HG03066 (cell line): Measurements from ENCODE around the gene FUCA1.
A peak's percentile ranks its signal among the peaks of the same experiment; 100 is the strongest.
"Not testable (repeated sequence)": the region's sequence is repeated elsewhere in the genome, so short reads cannot be mapped to it uniquely, and the experiment has no call there.

ENCODE experiments used
- ATAC-seq: cut with Tn5 transposase; IDR thresholded peaks from one replicate; pipeline ENCODE4 v1.9.1; 2021; ENCODE audit warnings: low read depth; ENCODE audit not compliant: unreplicated experiment

The FUCA1 gene

GRCh38 chr1:23845163-23845562, 22.9 kb downstream of the FUCA1 start:
- ATAC-seq: no peak

GRCh38 chr1:23843644-23844043, 24.4 kb downstream of the FUCA1 start:
- no peak for ATAC-seq

DNA sequence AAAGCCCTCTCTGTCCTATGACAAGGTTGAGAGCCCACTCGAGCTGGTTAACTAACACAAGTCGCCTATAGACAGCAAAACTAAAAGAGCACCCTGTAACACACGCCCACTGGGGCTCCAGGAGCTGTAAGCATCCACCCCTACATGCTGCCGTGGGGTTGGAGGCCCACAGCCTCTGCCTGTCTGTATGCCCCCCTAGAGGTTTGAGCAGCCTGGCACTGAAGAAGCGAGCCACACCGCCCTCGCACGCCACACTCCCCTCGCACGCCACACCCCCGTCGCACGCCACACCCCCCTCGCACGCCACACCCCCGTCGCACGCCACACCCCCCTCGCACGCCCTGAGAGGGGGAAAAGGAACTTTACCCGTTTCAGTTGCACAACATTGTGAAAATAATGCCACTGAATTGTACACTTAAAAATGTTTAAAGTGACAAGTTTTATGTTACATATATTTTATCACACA, 29.7 kb downstream of the FUCA1 start:
- ATAC-seq: no peak

DNA sequence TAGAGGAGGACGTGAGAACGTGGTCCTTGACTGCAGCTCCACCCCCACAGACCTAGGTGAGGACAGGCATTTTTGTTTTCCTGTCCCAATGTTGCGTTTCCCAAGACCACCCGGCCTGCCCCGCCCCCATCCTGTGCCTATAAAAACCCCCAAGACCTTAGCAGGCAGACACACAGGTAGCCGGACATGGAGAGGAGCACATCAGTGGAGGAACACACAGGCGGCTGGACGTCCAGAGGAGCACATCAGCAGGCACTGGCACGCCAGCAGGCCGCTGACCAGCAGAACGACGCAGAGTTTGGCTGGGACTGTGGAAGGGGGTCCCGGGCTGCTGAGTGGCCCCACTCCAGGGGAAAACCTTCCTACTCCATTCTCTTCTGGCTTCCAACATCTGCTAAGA, 30.2 kb downstream of the FUCA1 start:
- no peak for ATAC-seq

- no peak for ATAC-seq
Measured at GRCh38 chr1:23836037-23836436, 32.1 kb downstream of the FUCA1 start.

GRCh38 chr1:23834156-23834555, 33.9 kb downstream of the FUCA1 start:
- ATAC-seq: not testable (repeated sequence)

DNA sequence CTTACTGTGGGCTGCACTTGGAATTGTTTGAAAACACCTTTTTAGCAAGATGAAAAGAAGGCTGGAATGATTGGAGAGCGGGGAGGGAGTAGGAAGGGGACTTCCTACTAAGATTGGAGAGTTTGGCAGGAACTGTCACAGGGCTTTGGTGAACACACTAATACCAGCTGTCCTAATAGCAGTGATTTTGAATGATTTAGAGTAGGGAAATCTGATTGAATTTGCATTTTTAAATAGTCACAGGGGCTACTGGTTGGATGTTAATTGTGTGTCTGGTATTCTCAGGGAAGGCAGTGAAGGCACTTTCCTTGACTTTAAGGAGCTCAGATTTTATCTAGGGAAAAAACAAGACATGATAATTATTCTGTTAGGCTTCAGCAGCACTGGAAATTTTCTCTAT, 40.4 kb downstream of the FUCA1 start:
- no peak for ATAC-seq

- ATAC-seq: not testable (repeated sequence)
Measured at GRCh38 chr1:23826590-23826989, 41.5 kb downstream of the FUCA1 start.

DNA sequence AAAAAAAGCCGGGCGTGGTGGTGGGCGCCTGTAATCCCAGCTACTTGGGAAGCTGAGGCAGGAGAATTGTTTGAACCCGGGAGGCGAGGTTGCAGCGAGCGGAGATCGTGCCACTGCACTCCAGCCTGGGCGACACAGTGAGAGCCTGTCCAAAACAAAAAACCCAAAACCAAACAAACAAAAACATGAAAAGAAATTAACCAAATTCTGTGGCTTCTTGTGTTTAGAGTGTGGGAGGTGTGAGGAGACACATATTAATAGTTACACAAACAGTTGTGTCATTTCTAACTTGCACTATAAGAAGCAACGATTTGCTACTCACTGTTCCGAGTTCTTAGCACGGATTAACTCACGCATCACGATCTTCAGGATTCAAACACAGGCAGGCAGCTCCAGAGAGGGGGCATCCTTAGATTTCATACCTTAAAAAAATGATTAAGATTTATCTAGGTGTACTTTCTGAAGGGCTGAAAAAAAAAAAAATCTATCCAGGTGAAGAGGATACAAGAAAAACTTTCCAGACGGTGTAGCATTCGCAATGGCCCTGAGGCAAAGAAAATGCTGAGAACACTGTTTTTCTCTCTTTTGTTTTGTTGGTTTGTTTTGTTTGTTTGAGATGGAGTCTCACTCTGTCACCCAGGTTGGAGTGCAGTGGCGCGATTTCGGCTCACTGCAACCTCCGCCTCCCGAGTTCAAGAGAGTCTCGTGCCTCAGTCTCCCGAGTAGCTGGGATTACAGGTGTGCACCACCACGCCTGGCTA, 42.1 kb downstream of the FUCA1 start:
- no peak for ATAC-seq

DNA sequence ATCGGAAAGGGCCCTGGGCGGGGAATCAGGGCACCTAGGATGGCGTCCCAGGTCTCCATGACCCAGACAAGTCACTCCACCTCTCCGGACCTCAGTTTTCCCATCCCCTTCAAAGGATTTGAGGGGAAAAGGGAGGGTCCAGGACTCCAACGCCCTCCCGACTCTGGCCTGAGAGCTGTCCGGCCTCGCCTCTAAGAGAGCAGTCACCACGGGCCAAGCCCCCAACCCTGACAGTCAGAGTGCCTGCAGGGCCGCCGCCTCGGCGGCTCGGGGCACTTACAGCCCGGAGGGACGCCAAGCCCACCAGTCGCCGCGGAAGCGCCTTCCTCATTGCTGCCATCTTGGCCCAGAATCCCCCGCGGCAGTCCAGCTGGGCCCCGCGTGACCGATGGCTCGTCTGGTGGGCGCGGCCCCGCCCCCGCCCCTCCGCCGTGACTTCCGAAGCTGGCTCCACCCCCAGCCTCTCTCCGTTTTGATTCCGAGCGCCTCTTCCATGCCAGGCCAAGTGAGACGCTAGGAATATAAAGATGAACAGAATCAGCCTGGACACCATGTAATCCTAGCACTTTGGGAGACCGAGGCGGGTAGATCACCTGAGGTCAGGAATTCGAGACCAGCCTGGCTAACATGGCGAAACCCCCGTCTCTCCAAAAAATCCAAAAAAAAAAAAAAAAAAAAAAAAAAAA, 42.9 kb downstream of the FUCA1 start, which contains the start of gene HMGCL:
HMGCL (minus strand) TSS at position 354 of the 686 bp plus-strand sequence; CDS start at position 340, 14 bp downstream.
- ATAC-seq: peak; percentile 89

GRCh38 chr1:23824711-23825075, 43.4 kb downstream of the FUCA1 start:
- no peak for ATAC-seq

- ATAC-seq: no peak
Measured at GRCh38 chr1:23823767-23824166, 44.3 kb downstream of the FUCA1 start.

DNA sequence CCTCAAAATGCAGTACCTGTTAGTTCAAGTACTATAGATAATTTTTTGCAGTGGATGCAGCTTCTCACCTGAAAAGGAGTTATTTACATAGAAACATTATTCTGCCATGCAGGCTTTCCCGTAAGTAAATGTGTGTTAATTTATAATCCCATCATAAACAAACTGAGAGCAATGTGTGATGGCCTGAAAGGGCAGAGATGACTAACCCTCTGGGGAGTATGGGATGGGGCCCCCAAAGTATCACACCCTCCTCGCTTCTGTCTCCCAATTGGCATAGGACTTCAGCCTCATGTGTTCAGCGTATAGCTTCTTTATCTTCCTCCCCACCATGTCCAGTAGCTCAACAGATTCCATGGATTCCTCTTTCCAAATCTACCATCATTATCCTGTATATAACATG, 50.5 kb downstream of the FUCA1 start:
- no peak for ATAC-seq

GRCh38 chr1:23816906-23817305, 51.2 kb downstream of the FUCA1 start:
- no peak for ATAC-seq

DNA sequence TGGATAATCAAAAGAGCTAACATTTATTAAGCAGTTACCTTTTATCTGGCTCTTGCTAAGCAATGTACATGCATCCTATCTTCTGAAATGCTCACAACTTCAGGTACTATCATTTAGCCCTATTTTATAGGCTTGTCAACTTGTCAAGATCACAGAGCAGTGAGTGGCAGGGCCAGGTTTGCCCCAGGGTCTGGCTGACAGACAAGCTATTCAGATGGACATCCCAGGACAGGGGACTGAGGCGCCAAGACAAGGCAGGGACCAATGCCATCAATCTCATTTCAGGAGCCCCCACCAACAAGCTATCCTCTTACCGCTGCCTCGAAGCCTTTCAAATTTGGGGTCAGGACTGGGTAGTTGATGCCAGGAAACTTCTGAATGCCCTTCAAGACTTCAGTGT, 51.7 kb downstream of the FUCA1 start:
- no peak for ATAC-seq

GRCh38 chr1:23814016-23814415, 54.1 kb downstream of the FUCA1 start:
- ATAC-seq: no peak

- ATAC-seq: no peak
Measured at GRCh38 chr1:23810818-23811540, 57.1 kb downstream of the FUCA1 start.

- peak; percentile 64 for ATAC-seq
Measured at GRCh38 chr1:23809751-23810171, 58.3 kb downstream of the FUCA1 start.

DNA sequence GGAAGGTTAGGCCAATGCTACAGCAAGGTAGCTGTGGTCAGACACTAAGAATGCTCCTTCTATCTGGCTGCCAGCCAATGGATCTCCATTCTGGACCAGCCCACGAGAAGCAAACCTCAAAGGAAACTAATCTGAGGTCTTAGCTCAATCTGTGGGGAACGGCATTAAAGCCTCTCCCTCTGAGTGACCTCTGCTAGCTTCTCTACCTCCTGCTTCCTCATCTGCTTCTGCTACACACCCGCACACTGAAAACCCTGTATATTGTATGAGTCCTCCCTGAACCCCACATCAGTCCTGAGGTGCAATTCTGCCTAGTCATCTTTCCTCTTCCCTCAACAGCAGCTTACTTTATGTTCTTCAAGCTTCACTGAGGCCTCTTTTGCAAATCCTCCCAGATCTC, 60.6 kb downstream of the FUCA1 start:
- ATAC-seq: no peak

DNA sequence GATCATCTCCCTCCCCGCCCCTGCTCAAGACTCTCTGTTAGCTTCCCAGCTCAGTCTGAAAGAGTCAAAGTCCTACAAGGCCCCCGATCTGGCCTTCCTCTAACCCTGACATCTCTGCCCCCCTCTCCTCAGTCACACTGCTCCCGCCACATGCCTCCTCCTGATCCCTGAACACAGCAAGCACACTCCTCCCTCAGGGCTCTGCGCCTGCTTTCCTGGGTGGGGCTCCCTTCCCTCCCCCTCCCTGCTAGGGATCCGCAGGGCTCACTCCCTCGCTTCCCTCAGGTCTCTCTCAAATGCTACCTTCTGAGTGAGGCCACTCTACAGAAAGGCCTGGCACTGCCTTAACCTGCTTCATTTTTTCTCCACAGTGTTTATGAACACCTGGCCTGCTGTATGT, 61.8 kb downstream of the FUCA1 start:
- ATAC-seq: no peak

GRCh38 chr1:23805025-23805424, 63.1 kb downstream of the FUCA1 start:
- ATAC-seq: no peak
